ENCODE measurements around the gene FAM107A.

FAM107A gene

DNA sequence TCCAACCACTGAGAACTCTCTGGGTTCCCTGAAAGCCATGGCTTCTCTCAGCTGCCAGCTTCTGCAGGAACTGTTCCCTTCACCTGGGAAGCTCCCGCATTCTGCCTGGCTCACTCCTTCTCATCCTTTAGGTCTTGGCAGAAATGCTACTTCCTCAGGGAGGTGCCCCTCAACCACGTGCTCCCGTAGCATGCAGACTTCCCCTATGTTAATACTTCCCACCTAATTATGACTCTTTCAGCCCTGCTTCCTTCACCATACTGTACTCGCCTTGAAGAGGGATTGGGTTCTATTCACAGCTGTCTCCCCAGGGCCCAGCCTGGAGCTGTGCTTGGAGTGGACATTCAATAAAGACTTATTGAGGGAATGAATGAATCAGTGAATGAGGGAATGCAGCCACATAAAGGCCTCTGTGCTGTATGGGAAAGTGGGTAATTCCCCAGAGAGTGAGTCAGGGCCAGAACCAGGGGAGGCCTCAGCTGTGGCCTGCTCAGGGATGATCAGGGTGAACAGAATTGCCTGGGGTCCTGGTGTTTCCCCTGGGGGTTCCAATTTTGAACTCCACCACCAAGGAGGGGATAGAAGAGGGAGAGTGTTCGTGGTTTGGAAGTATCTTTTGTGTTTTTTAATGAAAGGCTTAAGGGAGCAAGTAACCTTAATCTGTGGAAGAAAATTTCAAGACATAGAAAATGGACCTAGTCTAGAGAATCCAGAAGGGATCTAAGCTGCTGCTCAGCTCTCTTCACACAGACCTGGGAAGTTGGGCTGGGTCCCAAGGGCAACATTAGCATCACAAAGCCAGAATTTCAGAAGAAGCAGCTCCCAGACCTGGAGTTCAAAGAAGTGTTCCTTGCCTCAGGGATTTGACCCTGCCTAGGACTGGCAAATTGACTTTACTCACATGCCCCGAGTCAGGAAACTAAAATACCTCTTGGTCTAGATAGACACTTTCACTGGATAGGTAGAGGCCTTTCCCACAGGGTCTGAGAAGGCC lies 14.6 kb upstream of the FAM107A start:
- DNase-seq: no peak

- no peak for DNase-seq
Measured at GRCh38 chr3:58588030-58588614, 10.9 kb upstream of the FAM107A start.

DNA sequence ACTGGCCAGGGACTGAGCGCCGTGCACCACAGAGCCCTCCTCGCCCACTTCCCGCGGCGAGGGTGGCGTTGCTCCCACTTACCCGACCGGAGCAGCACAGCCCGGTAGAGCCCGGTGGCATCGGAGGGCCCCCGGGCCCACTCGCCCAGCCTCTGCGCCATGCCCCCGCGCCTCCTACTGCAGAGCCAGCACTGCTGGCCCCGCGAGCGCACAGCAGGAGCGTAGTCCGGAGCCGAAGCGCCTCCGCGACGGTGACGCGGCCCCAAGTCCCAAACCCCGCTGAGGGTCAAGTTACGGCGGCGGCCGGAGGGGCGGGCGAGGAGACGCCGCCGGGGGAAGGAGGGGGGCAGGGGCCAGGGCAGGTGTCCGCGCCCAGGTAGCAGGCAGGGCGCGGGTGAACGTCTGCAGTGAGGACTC lies 9.6 kb upstream of the FAM107A start:
- DNase-seq: peak; percentile 14

DNA sequence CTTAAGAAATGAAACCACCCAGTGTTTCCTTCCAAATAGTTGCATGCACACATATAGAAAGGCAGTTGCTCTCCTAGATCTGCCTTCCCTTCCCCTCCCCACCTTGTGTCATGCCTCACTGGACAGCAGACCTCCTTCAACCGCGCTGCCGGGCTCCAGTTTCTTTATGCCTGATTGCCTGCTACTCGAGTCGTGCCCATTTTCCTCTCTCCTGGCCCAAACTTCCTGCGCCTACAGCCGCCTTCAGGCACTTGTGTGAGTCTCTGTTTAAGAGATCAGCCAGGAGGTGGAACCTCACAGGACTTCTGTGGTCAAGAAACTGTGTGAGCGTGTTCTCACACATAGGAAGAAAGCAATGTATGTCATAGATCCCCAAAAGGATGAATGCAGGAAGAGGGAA lies 8.8 kb upstream of the FAM107A start:
- DNase-seq: no peak

- peak; percentile 54 for DNase-seq
Measured at GRCh38 chr3:58585005-58585786, 8.0 kb upstream of the FAM107A start.

DNA sequence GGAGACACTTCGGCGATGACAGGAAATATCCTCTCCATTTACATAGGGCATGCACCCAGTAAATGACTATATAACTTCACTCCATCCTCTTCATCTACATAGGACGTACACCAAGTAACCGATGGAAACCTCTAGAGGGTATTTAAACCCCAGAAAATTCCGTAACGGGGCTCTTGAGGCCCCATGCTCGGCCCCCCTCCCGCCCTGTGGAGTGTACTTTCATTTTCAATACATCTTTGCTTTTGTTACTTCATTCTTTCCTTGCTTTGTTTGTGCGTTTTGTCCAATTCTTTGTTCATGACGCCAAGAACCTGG lies 7.5 kb upstream of the FAM107A start:
- DNase-seq: no peak

- DNase-seq: no peak
Measured at GRCh38 chr3:58581328-58582091, 4.3 kb upstream of the FAM107A start.

- DNase-seq: peak; percentile 1
Measured at GRCh38 chr3:58580826-58581327, 3.7 kb upstream of the FAM107A start.

GRCh38 chr3:58578873-58579272 lies 1.7 kb upstream of the FAM107A start:
- no peak for DNase-seq

DNA sequence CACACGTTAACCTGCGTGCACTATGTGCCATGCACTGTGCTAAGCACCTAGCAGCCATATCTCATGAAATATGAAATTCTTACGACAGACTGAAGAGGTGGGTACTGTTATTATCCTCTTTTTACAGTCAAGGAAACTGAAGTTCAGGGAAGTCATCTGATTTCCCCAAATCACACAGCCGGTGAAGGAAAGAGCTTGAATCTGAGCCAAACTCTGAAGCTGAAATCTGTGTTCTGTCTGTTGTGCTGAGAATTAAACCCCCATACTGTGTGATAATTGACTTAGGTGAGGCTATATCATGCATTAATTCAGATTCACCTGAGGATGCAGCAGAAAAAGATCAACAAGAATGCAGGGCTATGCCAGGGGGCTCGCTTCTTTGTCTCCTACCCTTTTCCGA lies 475 bp downstream of the FAM107A start:
- no peak for DNase-seq

DNA sequence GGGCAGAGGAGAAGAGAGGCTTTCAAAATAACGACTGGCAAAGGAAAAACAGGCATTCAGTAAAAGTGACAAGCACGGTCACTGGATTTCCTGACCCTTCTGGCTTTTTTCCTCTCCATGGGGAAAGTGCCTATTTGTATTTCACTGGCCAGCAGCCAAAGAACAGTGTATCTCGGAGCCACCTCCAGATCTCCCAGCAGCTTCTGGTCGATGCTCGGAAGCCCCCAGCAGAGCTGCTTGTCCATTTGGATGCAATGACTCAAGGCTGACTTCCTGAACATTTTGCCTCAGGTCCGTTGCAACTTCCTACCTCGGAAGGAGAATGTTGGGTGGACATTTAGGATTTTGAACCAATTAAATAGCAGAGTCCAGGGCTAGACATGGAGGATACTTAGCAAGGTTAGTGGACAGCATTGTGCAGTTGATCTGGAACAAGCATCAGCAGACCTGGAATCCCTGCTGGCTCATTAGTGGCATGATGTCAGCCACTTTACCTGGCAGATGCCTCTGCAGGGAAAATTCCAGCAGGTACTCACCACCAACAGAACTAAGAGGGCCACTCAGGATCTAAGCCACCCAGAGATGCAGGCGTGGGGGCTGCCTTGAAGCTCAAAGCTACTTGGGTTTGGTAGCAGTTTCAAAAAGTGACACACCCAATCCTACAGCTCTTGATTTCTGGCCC lies 1.1 kb downstream of the FAM107A start:
- no peak for DNase-seq

GRCh38 chr3:58574682-58575081 lies 2.5 kb downstream of the FAM107A start:
- DNase-seq: no peak

DNA sequence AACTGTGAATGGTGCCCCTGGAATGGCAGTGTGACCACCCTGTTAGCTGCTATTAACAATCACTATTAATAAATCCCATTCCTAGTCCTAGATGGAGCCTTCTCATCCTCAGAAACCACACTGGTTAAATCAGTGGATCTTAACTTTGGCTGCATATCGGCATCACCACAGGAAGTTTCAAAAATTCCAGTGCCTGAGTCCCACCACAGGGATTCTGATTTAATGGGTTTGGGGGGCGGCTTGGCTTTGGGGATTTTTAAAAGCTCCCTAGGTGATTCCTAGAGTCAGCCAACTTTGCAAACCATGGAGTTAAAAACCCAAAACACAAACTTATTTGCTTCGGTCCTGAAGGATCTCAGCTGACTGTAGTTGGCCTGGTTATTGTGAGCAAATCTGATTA lies 3.1 kb downstream of the FAM107A start:
- DNase-seq: no peak

DNA sequence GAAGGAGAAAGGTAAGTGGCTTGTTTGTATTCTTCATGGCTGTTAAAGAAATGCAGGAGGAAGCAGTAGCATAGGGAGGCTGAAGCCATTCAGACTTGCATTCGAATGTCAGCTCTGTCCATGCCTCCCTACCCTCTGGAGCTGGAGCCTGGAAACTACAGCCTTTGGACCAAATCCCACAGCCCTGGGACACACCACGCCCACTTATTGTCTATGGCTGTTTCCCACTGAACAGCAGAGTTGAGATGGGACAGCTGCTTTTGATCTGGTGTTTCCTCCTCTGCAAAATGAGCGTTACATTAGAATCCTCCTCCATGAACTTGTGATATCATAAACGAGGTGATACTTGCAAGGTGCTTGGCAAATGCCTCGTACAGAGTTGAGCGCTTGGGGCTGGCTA lies 3.6 kb downstream of the FAM107A start:
- no peak for DNase-seq

- DNase-seq: no peak
Measured at GRCh38 chr3:58572634-58573230, 4.5 kb downstream of the FAM107A start.

GRCh38 chr3:58572013-58572633 lies 5.1 kb downstream of the FAM107A start:
- DNase-seq: no peak

DNA sequence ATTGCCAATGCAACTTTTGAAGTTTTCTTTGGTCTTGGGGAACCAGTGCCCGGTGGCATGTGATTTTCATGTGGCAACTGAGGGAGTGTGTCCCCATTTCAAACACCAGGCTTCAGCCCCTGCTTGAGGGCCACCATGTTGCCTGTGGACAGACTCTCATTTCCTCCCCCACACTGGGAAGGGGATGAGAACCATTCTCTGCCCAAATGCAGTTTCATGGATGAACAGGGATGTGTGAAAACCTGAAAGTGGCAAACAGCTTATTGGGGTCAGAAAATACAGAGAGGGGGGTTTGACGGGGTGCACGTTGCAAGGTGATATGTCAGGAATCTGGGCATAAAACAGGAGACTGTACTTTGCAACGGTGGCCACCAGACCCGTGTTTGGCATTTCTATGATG lies 6.3 kb downstream of the FAM107A start:
- DNase-seq: no peak

- DNase-seq: no peak
Measured at GRCh38 chr3:58569287-58570001, 7.7 kb downstream of the FAM107A start.

DNA sequence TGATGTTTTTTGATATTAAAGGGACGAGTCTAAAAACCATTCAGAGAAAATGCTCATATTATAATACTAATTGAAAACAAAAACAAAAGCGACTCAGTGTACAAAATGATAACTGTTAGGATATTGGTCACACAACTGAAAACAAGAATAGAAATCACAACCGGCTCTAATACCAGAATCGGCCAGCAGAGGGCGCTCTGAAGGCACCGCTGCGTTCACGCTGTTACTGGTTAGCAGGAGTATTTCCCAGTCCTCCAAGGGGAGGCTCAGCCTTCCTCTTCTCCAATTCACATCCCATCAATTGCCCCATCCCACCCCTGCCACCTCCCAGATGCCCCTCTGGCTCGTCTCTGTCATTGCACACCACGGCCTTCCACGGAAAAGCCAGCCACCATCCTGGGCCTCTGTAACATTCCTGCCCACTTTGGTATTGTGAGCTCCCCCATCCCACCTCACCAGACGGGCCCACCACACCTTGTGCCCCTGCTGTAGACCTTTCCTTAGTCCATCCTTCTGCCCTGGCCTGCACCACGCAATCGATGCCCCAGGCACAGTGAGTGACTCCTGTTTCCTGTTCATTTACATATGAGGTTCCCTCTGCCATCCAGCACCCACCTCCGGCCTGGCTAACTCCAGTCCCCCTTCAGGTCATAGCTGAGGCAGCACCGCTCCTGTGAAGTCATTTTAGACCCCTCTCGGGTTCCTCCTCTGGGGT lies 8.5 kb downstream of the FAM107A start:
- peak; percentile 25 for DNase-seq

- DNase-seq: no peak
Measured at GRCh38 chr3:58567251-58567515, 10.0 kb downstream of the FAM107A start.

All from NCI-H146 (cell line).